HTERT RPE-1 (cell line): ENCODE results near the gene LRRC27.

Experiments
- in situ Hi-C: fragments of 300-500 bp; cut with MboI; formaldehyde crosslinking; loops from 4 replicates; pipeline ENCODE4 v1.14.3; 2020; ENCODE audit warnings: low sequenced_read_pairs

LRRC27 gene

DNA sequence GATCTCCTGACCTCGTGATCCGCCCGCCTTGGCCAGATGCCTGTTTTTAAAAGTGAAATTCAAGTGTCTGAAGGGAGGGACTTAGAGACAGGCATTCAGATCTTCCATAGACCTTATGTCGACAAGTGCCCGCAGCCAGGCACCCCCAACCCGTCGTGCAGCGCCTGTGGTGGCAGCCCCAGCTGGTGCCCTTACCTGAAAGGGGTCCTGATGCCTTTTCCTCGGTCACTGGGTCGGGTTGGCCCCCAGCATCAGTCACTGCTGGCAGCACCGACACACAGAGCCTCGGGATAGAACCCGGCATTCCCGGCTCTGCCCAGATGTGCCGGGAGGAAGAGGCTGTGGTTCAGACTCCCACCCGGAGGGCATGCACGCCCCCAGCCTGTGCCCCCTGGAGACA is 23.3 kb downstream of the LRRC27 start:
- in situ Hi-C loops: no loop called here

DNA sequence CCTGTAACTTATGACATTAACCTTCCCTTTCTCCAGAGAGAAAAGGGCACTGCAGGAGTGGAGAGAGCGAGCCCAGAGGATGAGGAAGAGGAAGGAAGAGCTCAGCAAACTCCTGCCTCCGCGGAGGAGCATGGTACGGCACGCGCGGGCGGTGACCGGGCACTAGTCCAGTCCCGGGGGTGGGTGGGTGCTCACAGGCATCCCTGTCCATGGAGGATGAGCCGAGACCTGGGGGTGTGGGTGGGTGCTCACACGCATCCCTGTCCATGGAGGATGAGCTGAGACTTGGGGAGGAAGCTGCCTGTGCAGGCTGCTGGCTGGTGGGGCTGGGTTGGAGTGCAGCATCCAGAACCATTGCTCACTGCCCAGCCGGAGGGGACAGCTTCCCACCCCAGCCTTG is 23.8 kb downstream of the LRRC27 start:
- in situ Hi-C loops: no loop called here

DNA sequence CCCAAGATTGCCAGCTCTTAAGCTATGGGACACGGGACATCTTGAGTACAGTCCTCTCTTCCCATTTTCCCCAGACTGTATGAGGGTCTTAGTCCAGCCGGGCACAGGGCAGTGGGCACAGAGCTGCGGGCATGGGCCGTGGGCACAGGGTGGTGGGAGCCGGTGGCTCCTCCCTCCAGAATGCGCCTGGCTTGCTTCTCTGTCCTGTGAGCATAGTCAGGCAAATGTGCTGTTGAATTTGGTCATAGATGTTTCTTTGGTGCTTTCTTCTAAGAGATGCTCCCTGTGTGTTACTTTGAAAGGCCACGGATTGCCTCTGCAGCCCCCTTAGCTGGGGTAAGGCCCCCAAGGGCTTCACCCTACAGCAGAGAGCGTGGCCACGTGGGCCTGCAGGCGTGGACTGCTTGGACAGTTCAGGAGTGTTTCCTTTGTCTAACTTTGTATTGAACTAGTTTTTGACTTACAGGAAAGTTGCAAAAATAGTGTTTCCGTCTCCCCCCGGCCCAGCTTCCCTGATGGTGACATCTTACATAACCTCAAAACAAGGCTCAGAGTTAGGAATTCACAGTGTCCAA is 24.7 kb downstream of the LRRC27 start:
- in situ Hi-C loops: no loop called here

DNA sequence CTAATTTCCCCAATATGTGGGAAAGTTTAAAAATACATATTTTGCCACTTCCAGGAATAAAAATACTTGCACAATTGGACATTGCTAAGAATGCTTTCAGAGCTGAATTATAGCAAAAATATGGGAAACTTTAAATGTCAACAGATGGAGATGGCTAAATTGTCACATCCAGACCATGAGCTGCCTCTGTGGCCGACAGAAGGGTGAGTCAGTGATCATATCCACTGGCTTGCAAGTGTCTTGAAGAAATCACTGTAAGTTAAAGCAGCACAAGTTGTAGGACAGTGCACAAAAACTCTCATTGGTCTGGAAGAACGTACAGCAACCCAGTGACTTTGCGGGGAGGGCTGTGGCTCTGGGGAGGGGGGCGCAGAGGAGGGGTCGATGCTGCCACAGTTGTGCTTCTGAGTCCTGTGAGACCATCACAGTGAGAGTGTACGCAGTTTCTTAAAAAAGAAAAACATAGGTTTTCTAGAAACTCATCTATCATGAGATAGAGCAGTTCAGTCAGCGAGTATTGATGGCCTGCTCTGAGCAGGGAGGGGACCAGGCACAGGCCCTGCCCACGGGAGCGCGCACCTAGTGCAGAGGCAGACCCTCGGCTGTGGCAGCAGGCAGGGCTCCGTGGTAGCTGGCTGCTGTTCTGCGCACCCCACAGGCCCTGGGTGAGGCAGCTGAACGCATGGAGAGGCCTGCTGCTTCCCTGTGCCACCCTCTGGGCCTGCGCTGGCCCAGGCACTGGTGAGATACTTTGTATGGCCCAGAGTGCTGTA is 25.5 kb downstream of the LRRC27 start:
- in situ Hi-C loops: no loop called here

DNA sequence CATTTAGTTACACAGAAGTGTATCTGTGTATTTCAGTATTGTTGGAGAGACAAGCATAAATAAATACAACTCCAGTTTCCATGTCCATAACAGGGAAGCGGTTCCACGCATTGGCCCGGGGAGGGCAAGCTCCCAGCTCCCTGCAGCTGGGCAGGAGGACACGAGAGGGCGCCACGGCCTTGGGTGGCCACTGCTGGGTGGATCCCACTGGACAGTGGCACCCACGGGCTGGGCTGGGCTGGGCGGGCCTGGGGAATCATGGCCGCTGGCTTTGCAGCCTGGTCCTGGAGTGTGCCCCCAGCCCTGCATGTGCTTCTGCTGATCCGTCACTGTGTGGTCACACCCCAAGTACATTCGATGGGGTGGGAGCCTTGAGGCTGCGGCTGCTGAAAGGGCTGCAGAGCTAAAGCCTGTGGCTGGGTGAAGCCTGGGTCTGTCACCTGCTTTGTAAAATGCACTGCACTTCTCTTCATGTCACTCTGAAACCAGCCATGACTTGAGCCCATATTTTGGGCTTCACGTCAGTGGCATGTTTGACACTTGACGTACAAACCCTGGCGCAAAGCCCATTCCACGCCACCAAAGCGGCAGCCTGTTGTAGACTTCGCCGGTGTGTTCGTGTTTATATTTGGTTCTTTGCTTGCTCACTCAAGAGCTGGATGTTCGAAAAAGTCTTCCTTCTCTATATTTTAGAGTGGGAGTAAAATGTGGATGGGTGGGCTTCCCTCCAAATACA is 27.5 kb downstream of the LRRC27 start:
- in situ Hi-C loops: no loop called here

DNA sequence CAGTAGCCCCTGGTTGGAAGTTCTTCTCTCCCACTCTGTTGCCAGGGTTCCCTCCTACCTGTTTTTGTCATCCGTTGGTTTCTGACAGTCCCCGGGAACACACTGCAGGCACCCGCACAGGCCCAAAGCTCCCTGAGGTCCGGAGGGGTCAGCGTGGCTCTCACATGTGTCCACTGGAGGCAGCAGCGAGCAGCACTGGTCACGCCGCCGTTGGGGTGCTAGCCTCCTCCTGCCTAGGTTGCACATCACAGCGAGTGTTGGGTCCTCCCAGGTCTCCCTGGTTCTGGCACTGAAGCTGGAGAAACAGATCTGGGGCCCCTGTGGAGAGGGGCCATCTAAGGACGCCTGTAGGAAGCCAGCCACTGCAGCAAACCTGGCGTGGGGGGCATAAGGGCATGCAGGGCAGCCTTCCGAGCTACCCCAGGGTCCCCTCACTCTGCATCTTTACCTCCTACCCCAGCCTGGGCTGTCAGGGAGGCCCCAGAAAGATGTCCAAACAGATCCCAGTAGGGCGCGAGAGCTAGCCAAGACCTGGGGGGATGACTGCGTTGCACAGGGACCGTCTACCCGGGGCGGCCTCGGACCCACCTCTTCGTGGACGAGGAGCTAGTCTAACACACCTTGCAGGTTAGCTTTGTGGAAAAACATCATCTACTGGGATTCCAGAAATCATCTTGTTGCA is 28.9 kb downstream of the LRRC27 start:
- in situ Hi-C loops: no loop called here

DNA sequence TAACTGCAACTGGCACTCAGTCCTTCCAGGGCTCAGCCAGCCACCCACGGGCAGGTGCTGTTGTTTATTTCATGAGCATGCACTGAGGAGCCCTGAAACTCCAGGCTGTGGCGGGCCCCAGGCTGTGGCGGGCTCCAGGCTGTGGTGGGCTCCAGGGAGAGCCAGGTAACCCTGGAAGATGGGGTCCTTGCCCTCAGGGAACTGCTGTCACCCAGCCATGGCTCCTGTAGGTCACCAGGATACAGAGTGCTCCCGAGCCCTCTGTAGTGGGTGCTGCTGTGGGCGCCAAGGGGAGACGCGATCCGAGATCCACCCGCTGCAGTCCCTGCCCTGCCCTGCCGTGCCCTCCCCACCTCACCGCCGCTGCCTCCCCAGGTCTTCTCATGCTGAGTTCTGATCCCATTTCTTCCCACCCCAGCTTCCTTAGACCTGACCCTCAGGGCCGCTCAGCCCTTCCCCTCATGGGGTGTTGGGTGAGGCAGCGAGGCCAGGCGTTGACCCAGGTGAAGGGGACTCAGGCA is 29.6 kb downstream of the LRRC27 start:
- in situ Hi-C loops: no loop called here

DNA sequence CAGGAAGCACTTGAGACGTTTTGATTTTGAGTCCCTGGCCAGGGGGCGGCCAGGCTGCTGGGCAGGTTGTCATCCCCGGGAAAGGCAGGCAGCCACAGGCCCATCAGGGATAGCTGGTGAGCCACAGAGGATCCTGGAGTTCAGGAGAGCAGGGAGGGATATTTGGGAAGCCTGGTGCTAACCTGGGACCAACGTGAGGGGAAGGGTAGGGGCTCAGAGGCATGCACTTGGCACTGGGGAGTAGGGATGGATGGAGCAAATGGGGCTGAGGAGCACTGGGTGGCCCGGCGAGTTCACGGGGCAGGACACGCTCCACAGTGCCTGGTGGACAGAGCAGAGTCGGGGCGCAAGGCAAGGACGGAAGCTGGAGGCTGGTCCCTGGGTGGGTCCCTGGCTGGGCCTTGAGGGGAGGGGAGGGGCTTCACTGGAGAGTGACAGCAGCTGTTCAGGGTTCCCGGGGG is 30.2 kb downstream of the LRRC27 start:
- in situ Hi-C loops: no loop called here

DNA sequence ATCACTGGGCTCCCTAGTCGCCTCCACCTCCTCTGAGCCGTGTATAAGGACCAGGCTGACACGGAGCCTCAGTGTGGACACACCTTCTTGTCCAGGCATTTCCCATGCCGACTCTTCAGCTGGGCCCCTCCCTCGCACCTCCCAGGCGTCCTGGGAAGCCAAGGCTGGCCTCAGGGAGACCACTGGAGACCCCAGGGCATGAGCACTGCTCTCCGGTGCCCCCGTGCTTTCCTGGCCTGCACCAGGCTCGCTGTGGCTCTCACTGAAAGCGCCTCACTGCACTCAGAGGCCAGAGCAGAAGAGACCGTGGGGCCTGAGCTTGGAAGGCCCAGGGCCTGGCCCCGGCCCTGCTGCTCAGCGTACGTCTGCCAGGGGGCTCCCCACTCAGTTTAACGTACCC is 31.4 kb downstream of the LRRC27 start:
- in situ Hi-C loops: no loop called here

DNA sequence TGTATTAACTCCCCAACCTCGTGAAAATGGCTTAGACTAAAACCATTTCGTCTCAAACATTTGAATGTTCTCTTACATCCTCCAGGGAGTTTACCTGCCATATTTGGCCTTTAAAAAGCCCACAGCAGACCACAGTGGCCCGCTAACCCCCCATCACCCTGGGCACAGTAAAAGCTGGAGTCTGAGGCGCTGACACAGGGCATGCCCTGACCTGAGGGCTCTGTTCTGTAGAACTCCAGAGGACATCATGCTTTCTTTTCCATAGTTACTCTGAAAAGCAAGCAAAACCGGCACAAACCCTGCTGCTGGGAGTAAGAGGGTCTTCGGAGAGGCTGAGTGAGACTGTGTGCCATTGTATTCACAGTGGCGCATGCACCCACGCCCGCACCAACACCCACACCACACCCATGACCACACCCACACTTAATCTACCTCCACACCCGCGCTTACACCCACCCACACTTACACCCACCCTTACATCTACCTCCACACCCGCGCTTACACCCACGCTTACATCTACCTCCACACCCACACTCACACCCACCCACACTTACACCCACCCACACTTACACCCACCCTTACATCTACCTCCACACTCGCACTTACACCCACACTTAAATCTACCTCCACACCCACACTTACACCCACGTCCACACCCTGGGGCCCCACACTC is 32.1 kb downstream of the LRRC27 start:
- in situ Hi-C loops: no loop called here

DNA sequence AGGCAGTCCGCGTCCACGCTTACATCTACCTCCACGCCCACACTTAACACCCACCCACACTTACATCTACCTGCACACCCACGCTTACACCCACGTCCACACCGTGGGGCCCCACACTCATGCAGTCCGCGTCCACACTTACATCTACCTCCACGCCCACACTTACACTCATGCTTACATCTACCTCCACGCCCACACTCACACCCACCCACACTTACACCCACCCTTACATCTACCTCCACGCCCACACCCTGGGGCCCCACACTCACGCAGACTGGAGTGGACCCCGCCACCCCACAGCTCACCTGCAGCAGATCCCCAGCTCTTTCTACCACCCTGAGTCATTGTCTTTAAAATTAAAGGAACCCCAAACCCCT is 32.6 kb downstream of the LRRC27 start:
- in situ Hi-C loops: no loop called here

DNA sequence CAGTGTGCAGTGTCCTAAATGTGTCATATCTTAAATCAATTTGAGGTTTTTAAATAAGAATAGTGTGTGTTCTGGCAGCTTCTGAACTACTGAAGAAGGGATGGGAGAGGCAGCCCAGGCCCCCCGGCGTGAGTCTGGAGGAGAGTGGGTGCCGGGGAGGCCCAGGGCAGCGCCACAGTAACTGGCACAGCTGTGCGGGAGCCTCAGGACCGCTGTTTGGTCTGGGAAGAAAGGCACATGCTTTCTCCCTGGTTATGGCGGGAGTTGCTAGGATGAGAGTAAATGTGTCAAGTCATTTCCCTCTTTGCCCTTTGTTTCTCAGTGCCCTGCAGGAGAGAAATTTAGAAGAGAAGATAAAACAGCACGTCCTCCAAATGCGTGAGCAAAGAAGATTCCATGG is 33.1 kb downstream of the LRRC27 start:
- in situ Hi-C loops: no loop called here

DNA sequence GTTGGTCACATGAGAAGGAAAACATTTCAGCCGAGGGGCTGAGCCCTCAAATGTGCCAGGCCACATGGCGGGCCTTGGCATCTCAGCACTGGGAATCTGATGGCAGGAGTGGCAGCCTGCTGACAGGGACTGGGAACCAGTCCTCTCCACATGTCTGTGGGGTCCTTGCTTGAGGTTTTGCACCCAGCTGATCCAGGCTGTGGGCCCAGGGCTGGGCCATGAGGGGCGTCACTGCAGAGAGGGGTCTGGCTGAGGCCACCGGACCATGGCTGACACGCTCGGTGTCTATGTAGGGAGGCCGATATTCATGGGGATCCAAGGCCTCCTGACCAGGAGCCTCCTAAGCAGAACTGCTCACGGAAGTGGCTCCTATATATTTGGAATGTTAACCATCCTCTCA is 34.0 kb downstream of the LRRC27 start:
- in situ Hi-C loops: no loop called here

DNA sequence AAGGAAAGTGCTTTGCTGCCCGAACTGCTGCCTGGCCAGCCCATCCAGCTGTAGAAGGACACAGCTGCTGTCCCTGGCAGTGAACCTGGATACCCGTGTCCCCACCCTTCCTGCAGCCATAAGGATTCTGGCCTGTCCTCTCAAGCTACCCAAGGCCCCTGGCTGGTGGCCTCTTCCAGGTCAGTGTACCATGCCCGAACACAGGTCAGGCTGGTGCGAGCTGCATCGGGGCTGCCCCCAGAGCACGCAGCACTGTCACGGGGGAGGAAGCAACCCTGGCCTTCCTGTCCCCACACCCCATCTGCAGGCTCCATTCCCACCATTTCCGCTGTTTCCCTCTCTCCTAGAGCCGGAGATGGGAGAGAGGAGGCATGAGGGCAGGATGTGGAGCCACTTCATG is 34.5 kb downstream of the LRRC27 start:
- in situ Hi-C loops: no loop called here

DNA sequence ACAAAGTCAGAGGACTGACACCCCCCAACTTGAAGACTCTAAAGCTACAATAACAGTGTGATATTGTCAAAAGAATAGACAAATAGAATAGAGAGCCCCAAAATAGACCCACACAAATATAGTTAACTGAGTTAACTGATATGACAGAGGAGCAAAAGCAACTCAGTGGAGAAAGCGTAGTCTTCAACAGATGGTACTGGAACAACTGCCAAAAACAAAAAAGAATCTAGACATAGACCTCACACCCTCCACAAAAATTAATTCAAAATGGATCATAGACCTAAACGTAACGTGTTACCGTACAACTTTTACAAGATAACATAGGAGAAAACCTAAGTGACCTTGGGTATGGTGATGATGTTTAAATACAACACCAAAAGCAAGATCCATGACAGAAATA is 36.4 kb downstream of the LRRC27 start:
- in situ Hi-C loops: no loop called here

DNA sequence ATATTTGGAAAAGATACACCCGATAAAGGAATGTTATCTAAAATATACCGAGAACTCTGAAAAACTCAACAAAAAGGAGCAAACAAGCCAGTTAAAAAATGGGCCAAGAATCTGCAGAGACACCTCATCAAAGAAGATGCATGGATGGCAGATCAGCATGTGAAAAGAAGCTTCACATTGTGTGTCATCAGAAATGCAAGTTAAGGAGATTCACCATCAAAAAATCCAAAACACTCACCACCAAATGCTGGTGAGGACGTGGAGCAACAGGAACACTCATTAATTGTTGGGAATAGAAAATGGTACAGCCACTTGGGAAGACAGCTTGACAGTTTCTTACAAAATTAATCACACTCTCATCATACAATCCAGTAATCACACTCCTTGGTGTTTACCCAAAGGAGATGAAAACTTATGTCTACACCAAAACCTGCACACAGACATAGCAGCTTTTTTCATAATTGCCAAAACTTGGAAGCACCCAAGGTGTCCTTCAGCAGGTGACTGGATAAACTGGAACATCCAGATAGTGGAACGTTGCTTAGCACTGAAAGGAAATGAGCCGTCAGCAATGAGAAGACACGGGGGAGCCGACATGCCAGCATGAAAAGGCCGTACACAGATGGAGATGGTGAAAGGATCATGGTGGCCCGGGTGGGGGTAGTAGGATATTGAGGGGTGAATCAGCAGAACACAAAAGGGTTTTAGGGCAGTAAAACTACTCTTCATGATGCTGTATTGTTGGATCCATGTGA is 37.1 kb downstream of the LRRC27 start:
- in situ Hi-C loops: no loop called here

DNA sequence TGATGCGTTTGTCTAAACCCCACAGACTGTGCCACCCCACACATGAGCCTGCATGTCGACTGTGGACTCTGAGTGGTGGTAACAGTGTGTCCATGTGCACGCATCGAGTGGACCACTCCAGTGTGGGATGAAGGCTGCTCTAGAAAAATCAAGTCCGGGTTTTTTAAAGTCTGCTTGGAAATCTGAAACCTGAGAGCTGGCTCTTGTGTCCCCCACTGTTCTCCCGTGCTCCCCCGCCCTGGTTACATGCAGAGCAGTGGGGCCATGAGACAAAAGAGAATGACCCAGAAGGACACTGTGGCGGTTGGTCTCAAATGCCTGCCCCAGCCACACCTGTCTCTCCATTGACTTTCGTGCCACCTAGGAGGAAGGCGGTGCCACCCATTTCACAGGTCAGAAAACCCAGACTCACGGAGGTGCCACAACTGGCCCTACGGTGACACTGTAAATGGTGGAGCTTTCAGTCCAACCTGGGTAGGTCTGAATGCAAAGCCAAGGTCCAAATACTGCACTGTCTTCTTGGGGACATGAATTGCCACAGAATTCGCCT is 37.7 kb downstream of the LRRC27 start:
- in situ Hi-C loops: no loop called here

DNA sequence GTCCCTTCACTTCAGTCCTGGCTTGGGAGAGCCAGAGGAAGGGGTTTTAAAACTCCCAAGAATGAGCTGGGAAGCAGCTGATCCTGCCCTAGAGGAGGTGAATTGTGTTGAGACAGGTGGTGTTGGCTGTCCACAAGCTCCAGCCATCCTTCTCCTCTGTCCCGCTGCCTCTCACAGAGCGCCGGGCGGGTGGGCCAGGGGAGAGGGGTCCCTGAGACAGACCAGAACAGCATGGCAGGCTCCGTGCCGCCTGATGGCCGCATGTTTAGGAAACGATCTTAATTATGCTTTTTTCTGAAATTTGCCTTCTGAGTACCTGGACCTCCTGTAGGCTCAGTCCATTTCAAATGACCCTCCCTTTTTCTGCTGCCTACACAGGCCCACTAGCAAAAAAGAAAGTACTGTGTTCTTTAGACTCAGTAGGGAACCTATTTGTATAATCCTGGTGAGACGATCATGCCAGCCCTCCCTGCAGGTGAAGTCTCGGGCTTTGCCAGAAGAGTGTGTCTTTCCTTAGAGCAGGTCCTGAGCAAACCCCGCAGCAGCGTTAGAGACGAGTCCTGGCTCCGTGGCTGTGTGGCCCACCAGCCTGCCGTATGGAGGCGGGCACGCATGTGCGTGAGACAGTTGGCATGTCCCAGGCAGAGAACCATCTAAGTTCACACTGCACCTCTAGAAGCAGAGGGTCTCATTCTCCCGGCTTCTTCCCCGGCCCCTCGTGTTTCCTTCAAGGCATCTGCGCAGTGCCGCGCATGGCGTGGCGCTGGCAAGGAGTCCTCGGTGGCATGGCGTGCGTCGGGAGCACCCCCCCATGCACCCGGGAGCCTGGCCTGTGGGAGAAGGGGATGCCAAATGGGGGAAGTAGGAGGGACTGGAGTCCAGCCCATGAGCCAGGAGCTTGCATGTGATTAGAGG is 38.7 kb downstream of the LRRC27 start:
- in situ Hi-C loops: no loop called here

DNA sequence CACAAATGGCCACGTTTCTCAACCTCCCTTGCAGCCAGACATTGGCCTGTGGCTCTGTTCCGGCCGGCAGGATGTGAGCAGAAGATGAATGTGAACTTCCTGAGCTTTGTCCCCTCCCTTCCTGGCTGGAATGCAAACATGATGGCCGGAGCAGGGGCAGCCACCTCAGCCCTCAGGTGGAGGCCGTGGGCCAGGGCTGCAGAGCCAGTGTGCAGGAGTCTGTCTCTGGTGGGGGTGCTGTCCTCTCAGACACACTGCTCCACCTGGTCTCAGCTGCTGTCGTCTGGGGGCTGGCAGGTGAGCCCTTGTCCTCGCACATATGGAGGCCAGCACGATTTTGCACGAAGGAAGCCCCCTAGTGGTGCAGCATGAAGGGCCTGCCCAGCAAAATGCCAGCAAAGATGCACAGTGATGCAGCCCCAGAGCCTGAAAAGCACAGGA is 39.7 kb downstream of the LRRC27 start:
- in situ Hi-C loops: no loop called here
